Stimulated activated CD4-positive, alpha-beta T cell treated with anti-CD3 and anti-CD28 coated beads, Interleukin-4, amount 100 ng/mL, for 4 hours (primary cell): ENCODE data around the gene DCX.

Experiments
- DNase-seq, 2 experiments: peaks; one replicate each; pipeline ENCODE4 v3.0.0-alpha.2; 2020

The DCX gene

DNA sequence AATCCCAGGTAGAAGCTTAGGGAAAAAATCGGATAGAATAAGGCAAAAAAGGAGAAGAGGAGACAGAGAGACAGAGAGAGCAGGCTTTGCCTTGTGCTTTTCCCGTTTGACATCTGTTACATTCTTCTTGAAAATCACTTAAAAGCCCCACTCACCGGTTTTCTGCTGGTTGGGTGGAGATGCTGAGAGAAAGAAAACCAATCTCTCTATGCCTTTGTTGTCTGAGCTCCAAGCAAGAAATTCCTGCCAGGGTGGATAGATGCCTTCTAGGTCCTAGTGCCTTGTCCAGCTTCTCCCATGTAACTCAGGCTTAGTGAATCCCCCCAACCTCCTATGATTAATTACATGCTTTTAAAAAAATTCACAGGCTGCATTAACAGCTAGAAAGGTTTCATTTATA is at the start of gene DCX:
TSS of gene DCX (minus strand) at position 210 of the 400 bp plus-strand sequence. CDS start 1,794 bp downstream, outside the sequence.
- DNase-seq: no peak

DNA sequence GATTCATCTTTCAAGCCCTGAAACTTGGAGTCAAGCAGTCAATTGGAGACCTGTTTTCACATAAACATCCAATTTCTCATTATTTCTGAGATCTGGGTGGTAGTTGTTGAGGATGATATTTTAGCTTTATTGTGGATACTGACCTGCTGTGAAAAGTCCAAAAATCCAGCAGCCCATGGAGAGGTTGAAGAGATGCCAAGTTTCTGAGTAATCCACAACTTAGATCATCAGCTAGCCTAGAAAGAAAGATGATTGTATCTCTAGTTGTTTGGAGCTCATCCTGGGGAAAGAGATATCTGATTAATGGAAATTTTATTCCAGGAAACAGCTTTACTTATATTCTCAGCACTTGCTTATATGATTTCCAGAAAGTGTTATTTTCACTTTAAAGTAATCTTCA is 48.6 kb upstream of the DCX start:
- DNase-seq: no peak

- no peak for DNase-seq
Observed at GRCh38 chrX:111447298-111447697, 35.3 kb upstream of the DCX start.

DNA sequence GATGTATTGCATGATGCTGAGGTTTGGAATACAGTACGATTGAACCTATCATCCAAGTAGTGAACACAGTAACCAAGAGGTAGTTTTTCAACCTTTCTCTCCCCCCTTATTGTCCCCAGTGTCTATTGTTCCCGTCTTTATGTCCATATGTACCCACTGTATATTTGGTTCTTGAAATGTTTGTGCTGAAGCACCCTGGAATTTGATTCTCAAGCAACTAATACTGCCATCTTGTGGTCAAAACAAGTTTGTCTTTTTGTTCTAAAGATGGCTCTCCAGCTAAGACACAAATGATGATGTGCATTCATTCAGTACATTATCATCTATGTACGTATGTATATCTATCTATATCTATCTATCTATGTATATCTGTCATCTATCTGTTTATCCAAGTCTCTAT is 33.5 kb upstream of the DCX start:
- DNase-seq: no peak

DNA sequence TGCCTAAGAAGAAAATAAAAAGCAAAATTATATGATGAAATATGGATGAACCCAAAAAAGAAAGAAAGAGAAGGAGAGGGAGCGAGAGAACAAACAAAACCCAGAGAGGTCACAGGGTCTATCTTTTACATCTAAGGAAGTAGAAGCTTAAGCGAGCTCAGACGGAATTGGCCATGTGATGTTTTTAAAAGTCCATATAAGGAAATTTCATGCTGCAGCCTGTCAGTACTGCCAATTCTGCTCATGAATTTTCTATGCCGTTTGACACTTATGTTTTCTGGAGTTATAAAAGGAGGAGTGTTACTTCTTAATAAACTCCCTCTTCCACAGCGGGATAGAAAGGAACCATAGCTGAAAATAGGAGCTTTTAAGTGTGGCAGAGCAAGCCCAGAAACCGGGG is 32.9 kb upstream of the DCX start:
- no peak for DNase-seq

GRCh38 chrX:111443946-111444345 is 32.0 kb upstream of the DCX start:
- DNase-seq: no peak

GRCh38 chrX:111442791-111443190 is 30.8 kb upstream of the DCX start:
- DNase-seq: no peak

DNA sequence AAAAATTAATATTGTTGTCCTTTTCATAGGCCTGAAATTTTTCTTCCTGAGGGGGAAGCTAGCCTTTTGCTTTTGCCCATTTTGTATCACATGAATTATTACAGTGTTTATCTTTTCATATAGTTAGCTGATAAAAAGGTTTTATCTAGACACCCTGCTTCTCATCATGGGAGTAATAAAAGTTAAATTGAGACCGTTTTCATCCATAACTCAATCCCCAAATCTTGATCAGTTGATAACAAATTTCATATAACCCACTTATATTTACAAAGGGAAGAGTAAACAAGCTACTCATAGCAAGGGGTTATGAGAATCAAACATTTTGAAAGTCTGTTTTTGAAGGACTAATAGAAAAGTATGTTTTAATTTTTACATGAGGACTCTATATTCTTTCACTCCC is 23.5 kb upstream of the DCX start:
- DNase-seq: no peak

GRCh38 chrX:111431001-111431400 is 19.0 kb upstream of the DCX start:
- DNase-seq: no peak

- no peak for DNase-seq
Observed at GRCh38 chrX:111411557-111411956, 435 bp downstream of the DCX start.

DNA sequence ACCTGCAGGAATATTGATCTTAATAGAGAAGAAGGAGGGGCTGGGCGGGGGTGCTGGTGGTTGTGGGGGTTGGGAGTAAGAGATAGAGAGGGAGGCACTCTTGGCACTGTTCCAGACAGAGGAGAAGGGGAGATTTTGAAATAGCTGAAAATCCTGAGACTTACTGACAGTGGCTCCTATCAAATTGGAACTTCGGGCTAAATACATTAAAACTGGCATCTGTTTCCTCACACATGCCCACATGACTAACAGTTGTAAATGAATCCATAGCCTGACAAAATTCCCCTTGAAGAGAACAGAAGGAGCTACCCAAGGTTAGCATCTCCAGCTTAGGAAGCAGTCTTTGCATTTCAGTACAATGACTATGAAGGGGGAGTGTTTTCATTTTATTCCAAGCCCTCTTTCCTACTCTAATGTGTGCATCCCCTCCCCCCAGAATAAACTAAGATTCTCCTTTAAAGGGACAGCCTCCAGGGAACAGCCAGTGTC is 1.4 kb downstream of the DCX start:
- DNase-seq: no peak

- no peak for DNase-seq
Observed at GRCh38 chrX:111409326-111409725, 2.7 kb downstream of the DCX start.

GRCh38 chrX:111407948-111408347 is 4.0 kb downstream of the DCX start:
- no peak for DNase-seq

- no peak for DNase-seq
Observed at GRCh38 chrX:111402344-111402743, 9.6 kb downstream of the DCX start.

DNA sequence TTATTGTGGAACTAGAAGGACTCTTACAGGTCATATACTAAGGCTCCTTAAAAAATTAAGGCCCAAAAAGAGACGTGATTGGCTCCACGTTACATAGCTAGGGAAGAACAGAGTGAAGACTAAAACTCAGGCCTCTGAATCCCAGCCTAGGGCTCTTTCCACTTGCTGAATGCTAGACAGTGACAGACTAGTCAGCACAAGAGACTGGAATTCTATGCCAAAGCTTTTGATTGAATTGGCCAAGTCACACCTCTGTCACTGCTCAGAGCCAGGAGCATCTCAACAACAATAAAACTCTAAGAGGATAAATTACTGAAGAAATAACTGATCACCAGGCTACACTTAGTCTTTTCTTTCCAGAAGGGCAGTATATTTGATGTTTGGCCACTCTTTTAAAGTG is 16.8 kb downstream of the DCX start:
- DNase-seq: no peak

DNA sequence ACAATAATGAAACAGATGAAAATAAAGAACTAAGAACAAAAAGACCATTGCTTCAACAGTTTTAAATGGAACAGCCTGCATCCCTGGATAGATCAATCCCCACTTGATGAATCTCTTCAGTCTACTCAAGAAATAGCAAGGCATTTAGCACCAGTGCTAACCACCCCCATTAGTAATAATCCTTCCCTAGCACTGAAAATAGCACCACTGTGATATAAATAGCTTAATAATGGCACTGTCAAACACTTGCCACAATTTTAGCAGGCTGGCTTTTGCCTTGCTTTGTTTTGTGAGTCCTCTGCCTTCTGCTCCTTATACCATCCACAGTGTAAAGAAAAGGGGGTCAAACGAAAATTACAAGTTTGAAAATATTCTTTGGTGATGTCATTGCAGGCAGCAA is 17.4 kb downstream of the DCX start:
- DNase-seq: no peak

- no peak for DNase-seq
Observed at GRCh38 chrX:111387470-111388070, 24.4 kb downstream of the DCX start.

- DNase-seq: no peak
Observed at GRCh38 chrX:111386615-111387233, 25.3 kb downstream of the DCX start.

- DNase-seq: no peak
Observed at GRCh38 chrX:111386077-111386476, 25.9 kb downstream of the DCX start.

GRCh38 chrX:111382277-111382676 is 29.7 kb downstream of the DCX start:
- DNase-seq: no peak

- no peak for DNase-seq
Observed at GRCh38 chrX:111376897-111377578, 35.0 kb downstream of the DCX start.

- DNase-seq: no peak
Observed at GRCh38 chrX:111376486-111376885, 35.5 kb downstream of the DCX start.

DNA sequence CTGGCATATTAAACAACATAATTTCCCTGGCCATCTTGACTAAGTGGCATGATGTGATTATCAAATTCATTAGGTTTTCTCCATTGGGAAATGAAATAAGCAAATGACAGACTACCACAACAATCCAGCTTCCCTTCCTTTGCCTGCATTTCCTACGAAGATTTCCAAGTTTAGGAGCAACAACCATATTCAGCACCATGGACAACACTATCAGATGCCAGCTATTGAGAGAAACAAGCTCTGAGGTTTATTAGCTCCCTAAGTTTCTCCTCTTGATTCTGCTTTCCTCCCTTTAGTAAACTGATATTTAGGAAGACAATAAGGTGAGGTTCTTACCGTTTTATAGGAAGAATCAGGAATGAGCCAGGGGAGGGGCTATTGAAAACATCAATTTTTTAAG is 36.2 kb downstream of the DCX start:
- DNase-seq: no peak

DNA sequence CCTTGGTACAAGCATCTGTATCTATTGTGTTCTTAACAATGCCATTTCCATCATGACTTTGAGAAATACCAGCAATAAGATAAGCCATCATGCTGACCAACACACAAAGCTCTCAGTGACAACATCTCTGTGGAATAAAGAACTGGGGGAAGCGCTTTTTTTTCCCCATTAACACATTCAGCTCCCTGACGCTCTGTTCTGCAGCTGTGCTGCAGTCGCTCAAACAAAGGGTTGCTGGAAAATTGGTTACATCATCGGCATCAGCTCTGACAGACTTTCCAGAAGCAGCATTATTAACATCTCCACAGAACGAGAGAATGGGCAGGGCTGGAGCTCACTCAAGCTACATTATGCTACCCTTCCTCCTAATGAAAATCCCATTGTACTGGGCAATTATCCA is 39.9 kb downstream of the DCX start:
- DNase-seq: no peak
